Brain microvascular endothelial cell (primary cell): ENCODE measurements around the gene ANGPTL2.

Source experiments
- DNase-seq: peaks from one replicate; pipeline ENCODE4 v3.0.0-alpha.2; 2020
- H3K27ac ChIP-seq: fragments of 250-450 bp; sonication (Bioruptor Pico); 2 replicates; pipeline ENCODE4 v1.5.1; 2020; ENCODE audit warnings: mild to moderate bottlenecking, moderate library complexity
- H3K27me3 ChIP-seq: fragments of 250-450 bp; sonication (Bioruptor Pico); replicated peaks from 2 replicates; pipeline ENCODE4 v1.5.1; 2020; ENCODE audit warnings: mild to moderate bottlenecking
- H3K36me3 ChIP-seq: fragments of 250-450 bp; sonication (Bioruptor Pico); replicated peaks from 2 replicates; pipeline ENCODE4 v1.5.1; 2020; ENCODE audit warnings: mild to moderate bottlenecking
- H3K4me3 ChIP-seq: 2 replicates; pipeline ENCODE4 v1.5.1; 2011; ENCODE audit warnings: low read depth, mild to moderate bottlenecking, control low read depth, low read length, moderate library complexity
- in situ Hi-C: cut with HindIII; loops from 2 replicates; pipeline ENCODE4 v1.10.0; 2017; ENCODE audit warnings: low sequenced_read_pairs, low pct_ligation_motif_present
- TF ChIP-seq, protein P1 (sequence below): IDR thresholded peaks from 2 replicates; pipeline ENCODE4 v1.5.1; 2011; ENCODE audit warnings: low read depth, mild to moderate bottlenecking, moderate library complexity, low read length, control low read depth, inconsistent platforms; ENCODE audit errors: missing control alignments

Gene ANGPTL2

GRCh38 chr9:127162864-127163365 is 40.5 kb upstream of the ANGPTL2 start:
- in situ Hi-C loops, result no loop called here
- no peak overlapping the region for H3K27ac ChIP-seq
- no peak for DNase-seq
- H3K36me3 ChIP-seq, result no peaks in the 10 kb centered on the region
- H3K27me3 ChIP-seq, result no peaks in the 10 kb centered on the region
- no peak overlapping the region for H3K4me3 ChIP-seq
- TF ChIP-seq, protein P1, sequence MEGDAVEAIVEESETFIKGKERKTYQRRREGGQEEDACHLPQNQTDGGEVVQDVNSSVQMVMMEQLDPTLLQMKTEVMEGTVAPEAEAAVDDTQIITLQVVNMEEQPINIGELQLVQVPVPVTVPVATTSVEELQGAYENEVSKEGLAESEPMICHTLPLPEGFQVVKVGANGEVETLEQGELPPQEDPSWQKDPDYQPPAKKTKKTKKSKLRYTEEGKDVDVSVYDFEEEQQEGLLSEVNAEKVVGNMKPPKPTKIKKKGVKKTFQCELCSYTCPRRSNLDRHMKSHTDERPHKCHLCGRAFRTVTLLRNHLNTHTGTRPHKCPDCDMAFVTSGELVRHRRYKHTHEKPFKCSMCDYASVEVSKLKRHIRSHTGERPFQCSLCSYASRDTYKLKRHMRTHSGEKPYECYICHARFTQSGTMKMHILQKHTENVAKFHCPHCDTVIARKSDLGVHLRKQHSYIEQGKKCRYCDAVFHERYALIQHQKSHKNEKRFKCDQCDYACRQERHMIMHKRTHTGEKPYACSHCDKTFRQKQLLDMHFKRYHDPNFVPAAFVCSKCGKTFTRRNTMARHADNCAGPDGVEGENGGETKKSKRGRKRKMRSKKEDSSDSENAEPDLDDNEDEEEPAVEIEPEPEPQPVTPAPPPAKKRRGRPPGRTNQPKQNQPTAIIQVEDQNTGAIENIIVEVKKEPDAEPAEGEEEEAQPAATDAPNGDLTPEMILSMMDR, result no peak

DNA sequence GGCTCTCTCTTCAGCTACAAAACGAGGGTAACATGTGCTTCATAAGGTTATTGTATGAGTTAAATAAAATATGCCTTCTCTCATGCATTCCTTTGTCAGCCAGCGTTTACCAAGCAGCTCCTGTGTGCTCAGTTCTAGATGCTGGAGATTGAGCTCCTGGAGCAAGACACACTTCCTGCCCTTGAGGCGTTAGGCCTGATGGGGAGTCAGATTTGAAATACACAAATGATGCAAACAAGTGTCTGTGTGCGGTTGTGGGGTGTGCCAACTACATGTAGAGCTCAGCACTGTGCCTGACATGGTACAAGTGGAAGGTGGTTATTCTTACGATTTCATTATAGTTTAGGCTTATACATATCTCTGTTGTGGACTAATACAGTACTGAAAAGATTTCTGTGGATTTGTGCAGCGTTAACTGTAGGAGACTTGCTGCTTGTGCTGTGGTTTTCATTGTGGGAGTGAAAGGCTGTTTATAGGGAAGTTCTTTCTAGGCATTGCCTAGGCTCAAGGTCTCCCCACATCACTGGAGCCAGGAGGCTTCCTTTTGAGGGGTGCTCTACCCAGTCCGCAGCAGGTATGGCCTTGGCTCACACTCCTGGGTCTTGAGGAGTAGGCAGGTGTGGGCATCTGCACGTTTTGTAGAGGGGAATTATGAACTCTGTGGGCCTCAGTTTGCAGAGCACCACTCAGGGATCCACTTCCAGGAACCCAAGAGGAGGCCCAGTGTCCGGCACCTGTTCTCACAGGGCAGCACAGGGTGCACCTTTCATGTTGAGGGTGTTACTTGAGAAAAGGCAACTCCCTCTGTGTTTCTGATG is 39.8 kb upstream of the ANGPTL2 start:
- DNase-seq, result no peak
- Histone ChIP-seq H3K4me3 (no peak overlapping the region), H3K36me3 (no peaks in the 10 kb centered on the region), H3K27ac (no peak overlapping the region), H3K27me3 (no peaks in the 10 kb centered on the region)
- TF ChIP-seq, protein P1, result no peak
- in situ Hi-C loops, result no loop called here

DNA sequence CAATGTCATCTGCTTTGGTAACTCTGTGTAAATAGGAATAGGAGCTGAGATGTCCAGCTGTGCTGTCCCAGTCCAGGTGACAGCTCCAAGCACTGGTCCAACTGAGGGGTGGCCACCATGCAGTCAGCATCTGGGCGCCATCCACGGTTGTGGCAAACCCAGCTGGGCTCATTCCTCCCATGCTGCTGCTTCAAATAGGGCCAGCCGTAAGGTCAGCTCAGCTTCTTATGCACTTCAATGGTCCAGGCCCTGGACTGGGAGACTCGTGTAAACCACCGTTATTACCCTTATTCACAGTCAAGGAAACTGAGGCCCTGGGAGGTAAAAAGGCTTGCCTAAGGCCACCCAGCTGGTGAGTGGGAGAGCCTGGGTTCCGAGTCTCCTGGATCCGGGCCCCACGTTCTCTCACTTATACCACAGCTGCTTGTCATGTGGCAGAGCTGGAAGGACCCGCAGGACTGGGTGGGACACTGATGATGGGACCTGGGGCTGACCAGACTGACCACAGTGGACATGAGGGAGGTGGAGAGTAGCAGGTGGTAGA is 38.7 kb upstream of the ANGPTL2 start:
- TF ChIP-seq, protein P1, result no peak
- Histone ChIP-seq H3K27ac (no peak overlapping the region), H3K27me3 (no peaks in the 10 kb centered on the region), H3K36me3 (no peaks in the 10 kb centered on the region), H3K4me3 (no peak overlapping the region)
- no peak for DNase-seq
- in situ Hi-C loops, result no loop called here

GRCh38 chr9:127159949-127160610 is 37.6 kb upstream of the ANGPTL2 start:
- H3K4me3 ChIP-seq, result no peak overlapping the region
- DNase-seq, result no peak
- in situ Hi-C loops, result no loop called here
- TF ChIP-seq, protein P1, result no peak
- no peak overlapping the region for H3K27ac ChIP-seq
- H3K27me3 ChIP-seq, result no peaks in the 10 kb centered on the region
- H3K36me3 ChIP-seq, result no peaks in the 10 kb centered on the region

GRCh38 chr9:127159325-127159801 is 36.9 kb upstream of the ANGPTL2 start:
- no peak overlapping the region for H3K27ac ChIP-seq
- no peaks in the 10 kb centered on the region for H3K27me3 ChIP-seq
- in situ Hi-C loops, result no loop called here
- H3K4me3 ChIP-seq, result no peak overlapping the region
- no peaks in the 10 kb centered on the region for H3K36me3 ChIP-seq
- TF ChIP-seq, protein P1, result peak; percentile 68
- peak; percentile 75 for DNase-seq
